AG04450 (cell line): ENCODE data around the gene AQP5. TPM values are rescaled to one million over a fixed set of nuclear protein-coding genes. Genes with fewer than 3 reads are reported as not detected.

ENCODE experiments used
- CTCF ChIA-PET: fragments of 300-600, 350-600 bp; formaldehyde crosslinking; extraction: SDS; loops from one replicate; lab custom pipeline; 2022; ENCODE audit warnings: antibody characterized with exemption, inconsistent platforms; lab: Charles Lee
- POLR2A ChIA-PET: fragments of 350-600 bp; formaldehyde crosslinking; extraction: SDS; loops from one replicate; lab custom pipeline; 2021; ENCODE audit warnings: antibody characterized with exemption, inconsistent platforms; lab: Yijun Ruan, JAX
- DNase-seq: peaks from one replicate; pipeline ENCODE4 v3.0.0-alpha.2; 2011; ENCODE audit warnings: low read depth, low spot score
- H3K27ac ChIP-seq: one replicate; pipeline ENCODE4 v1.5.1; 2012; ENCODE audit warnings: low read depth, low read length, control low read depth
- H3K27me3 ChIP-seq: one replicate; pipeline ENCODE4 v1.6.0; 2012; ENCODE audit warnings: low read length; ENCODE audit not compliant: control insufficient read depth, insufficient read depth
- H3K4me3 ChIP-seq: 2 replicates; pipeline ENCODE4 v1.5.1; 2011; ENCODE audit warnings: mild to moderate bottlenecking, low read depth, low read length, control low read depth
- H3K9me3 ChIP-seq: 2 replicates; pipeline ENCODE4 v1.5.1; 2012; ENCODE audit warnings: low read length; ENCODE audit not compliant: control insufficient read depth, insufficient read depth
- polyA plus RNA-seq: library from polyadenylated mRNA; depleted of rRNA; stranded (reverse); fragments of >200 nt; gene quantifications from 2 replicates; pipeline ENCODE4 v1.2.3, GENCODE V29; 2011
- TF ChIP-seq, protein P1 (sequence below): IDR thresholded peaks from 2 replicates; pipeline ENCODE4 v1.5.1; 2011; ENCODE audit warnings: low read depth, low read length, control low read depth, inconsistent platforms

The AQP5 gene
- polyA plus RNA-seq, 1 experiment: not detected

DNA sequence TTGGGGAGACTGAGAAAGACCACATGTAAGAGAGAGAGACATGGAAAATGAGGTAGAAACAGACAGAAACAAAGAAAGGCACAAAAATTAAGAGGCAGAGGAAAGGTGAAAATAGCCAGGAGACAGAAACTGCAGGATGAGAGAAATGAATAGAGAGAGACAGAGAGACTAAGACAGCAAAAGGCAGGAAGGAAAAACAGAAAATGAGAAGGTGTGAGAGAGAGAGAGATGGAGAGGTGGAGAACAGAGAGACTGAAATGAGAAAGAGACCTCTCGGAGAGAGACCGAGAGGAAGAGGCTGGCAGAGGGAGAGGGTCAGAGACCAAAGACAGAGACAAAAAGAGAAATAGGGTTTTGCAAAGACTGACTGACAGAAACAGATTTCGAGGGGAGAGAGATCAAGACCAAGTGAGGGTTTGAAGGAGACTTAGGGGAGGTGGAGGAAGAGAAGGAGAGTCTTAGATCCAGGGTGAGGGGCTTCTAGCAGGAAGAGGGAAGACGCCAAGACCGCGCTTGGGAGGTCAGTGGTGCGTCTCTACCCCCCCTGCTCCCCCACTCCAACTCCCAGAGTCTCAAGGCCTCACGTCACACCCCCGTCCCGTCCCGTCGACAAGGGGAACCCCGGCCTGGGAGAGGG is 1.1 kb upstream of the AQP5 start:
- TF ChIP-seq, protein P1, sequence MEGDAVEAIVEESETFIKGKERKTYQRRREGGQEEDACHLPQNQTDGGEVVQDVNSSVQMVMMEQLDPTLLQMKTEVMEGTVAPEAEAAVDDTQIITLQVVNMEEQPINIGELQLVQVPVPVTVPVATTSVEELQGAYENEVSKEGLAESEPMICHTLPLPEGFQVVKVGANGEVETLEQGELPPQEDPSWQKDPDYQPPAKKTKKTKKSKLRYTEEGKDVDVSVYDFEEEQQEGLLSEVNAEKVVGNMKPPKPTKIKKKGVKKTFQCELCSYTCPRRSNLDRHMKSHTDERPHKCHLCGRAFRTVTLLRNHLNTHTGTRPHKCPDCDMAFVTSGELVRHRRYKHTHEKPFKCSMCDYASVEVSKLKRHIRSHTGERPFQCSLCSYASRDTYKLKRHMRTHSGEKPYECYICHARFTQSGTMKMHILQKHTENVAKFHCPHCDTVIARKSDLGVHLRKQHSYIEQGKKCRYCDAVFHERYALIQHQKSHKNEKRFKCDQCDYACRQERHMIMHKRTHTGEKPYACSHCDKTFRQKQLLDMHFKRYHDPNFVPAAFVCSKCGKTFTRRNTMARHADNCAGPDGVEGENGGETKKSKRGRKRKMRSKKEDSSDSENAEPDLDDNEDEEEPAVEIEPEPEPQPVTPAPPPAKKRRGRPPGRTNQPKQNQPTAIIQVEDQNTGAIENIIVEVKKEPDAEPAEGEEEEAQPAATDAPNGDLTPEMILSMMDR: no peak
- H3K27me3 ChIP-seq: peaks cover 87% of the 10 kb centered on the region
- POLR2A ChIA-PET: no interaction called here
- H3K9me3 ChIP-seq: peaks cover under 1% of the 10 kb centered on the region; the same call in 1 of the 2 replicates
- CTCF ChIA-PET: interaction anchor here (0.6 to 3.5 kb wide), 5 partner anchors 14 to 219 kb away, joined by 3 to 21 read pairs (median 3); partner anchors contain the start of gene TMBIM6
- no peak for DNase-seq
- H3K27ac ChIP-seq: no peak overlapping the region
- no peak overlapping the region for H3K4me3 ChIP-seq

DNA sequence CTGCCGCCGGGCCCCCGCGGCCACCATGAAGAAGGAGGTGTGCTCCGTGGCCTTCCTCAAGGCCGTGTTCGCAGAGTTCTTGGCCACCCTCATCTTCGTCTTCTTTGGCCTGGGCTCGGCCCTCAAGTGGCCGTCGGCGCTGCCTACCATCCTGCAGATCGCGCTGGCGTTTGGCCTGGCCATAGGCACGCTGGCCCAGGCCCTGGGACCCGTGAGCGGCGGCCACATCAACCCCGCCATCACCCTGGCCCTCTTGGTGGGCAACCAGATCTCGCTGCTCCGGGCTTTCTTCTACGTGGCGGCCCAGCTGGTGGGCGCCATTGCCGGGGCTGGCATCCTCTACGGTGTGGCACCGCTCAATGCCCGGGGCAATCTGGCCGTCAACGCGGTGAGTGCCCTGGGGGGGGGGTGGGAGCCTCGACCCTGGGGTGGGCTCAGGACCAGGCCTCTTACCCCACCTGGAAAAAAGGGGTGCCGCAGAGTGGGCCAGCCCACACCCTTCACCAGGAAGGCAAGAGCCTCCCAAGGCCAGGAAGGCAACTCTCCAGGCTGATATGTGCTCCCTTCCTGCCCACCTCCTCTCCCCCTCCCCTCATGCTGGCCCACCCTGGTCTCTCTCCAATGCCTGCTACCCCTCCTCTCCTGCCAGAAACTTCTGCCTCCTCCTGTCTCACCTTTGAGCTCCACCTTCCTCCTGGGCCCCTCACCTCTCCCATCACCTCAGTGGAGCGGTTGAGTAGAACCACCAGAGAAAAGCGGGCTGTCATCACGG is 507 bp downstream of the AQP5 start:
- Histone ChIP-seq H3K4me3 (no peak overlapping the region), H3K27ac (no peak overlapping the region), H3K9me3 (no peaks in the 10 kb centered on the region; the same call in 1 of the 2 replicates), H3K27me3 (peaks cover 83% of the 10 kb centered on the region)
- POLR2A ChIA-PET: no interaction called here
- CTCF ChIA-PET: interaction anchor here (0.6 to 9.9 kb wide), 5 partner anchors 7 to 108 kb away, joined by 3 to 290 read pairs (median 7); no protein-coding TSS in a partner anchor
- DNase-seq: no peak
- TF ChIP-seq, protein P1: no peak

DNA sequence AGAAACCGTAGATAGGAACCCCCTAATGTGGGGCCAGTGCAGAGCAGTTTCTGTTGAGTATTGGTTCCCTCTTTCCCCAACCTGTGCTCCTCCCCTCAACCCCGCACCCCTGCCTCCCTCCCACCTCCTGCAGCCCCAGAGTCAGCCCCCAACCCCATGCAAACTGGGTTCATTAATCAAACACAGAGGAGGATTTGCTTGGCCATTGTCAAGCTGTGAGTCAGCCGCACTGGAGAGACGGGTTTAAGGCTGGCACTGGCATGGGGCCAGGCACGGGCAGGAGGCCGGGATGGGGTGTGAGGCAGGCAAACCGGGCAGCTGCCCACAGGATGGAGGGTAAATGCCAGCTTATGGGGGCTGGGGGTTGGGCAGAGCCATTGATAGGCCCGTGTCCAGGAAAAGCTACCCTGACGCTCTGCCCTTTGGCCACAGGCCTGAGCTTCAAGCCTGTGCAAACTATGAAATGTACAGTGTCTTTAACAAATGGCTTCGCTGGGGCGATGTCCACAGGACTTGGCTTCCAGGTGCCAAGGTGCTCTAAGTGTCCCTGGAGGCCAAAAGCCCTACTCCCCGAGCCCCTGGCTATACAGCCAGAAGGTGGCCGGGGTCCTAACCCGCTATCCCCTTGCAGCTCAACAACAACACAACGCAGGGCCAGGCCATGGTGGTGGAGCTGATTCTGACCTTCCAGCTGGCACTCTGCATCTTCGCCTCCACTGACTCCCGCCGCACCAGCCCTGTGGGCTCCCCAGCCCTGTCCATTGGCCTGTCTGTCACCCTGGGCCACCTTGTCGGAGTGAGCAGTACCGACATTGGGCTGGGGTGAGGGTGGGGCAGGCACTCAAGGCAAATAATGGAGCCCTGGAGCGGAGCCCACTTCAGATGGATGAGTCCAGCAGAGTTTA is 1.4 kb downstream of the AQP5 start:
- DNase-seq: no peak
- peaks cover 76% of the 10 kb centered on the region for H3K27me3 ChIP-seq
- H3K4me3 ChIP-seq: no peak overlapping the region
- ChIA-PET POLR2A (interaction anchor here (0.7 to 0.8 kb wide), 2 partner anchors 94 to 221 kb away, joined by 5 read pairs; partner anchors contain the start of gene TMBIM6), CTCF (interaction anchor here (0.6 to 9.9 kb wide), 4 partner anchors 8 to 107 kb away, joined by 3 to 290 read pairs (median 4); no protein-coding TSS in a partner anchor)
- H3K9me3 ChIP-seq: no peaks in the 10 kb centered on the region; the same call in 1 of the 2 replicates
- H3K27ac ChIP-seq: no peak overlapping the region
- TF ChIP-seq, protein P1: no peak

DNA sequence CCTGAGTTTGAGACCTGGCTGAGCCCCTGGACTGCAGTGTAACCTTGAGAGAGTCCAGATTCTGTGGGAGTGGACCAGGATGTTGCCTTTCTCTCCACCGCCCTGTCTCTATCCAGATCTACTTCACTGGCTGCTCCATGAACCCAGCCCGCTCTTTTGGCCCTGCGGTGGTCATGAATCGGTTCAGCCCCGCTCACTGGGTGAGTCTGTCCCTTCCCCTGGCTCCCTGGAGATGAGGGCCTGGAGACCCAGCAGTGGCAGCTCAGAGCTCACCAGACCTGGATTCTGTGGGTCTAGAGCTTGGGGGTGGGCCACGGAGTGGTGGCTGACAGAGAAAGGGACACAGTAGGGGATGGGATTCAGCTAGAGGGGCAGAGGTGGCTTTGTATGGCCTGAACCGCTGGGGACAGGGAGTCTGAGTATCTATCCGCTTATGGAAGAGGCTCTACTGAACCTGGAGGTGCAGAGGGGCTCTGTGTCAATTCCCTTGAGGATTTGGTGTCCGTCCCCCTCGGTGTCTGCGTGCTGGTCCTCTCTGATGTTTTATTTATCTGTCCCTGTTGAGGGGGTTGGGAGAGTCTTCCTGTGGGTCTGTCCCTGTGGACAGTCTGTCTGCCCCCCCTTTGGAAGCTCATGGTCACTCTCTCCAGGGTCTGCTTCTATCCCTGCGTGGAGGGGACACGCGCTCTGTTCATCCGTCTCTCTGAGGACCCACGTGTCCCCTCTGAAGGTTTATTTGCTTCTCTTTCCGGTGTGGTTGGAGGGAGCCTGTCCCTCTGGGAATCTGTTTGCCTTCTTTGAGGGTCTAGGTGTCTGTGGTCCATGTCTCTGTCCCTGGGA is 2.5 kb downstream of the AQP5 start:
- Histone ChIP-seq H3K4me3 (no peak overlapping the region), H3K27me3 (peaks cover 74% of the 10 kb centered on the region), H3K27ac (no peak overlapping the region), H3K9me3 (no peaks in the 10 kb centered on the region; the same call in 1 of the 2 replicates)
- TF ChIP-seq, protein P1: no peak
- POLR2A ChIA-PET: no interaction called here
- CTCF ChIA-PET: interaction anchor here (0.7 to 9.9 kb wide), 6 partner anchors 17 to 106 kb away, joined by 4 to 290 read pairs (median 22); no protein-coding TSS in a partner anchor
- DNase-seq: no peak
